Choroid plexus epithelial cell (primary cell): ENCODE data around the gene NOX3.

Experiments
- DNase-seq: peaks from one replicate; pipeline ENCODE4 v3.0.0-alpha.2; 2010; ENCODE audit warnings: low read depth
- H3K4me3 ChIP-seq: 2 replicates; pipeline ENCODE4 v1.5.1; 2011; ENCODE audit warnings: low read depth, mild to moderate bottlenecking, control low read depth, low read length, moderate library complexity
- TF ChIP-seq, protein P1 (sequence below): conservative IDR thresholded peaks from 2 replicates; pipeline ENCODE4 v1.5.1; 2011; ENCODE audit warnings: low read depth, mild to moderate bottlenecking, control low read depth, inconsistent platforms, low read length, moderate library complexity

The NOX3 gene, protein sequence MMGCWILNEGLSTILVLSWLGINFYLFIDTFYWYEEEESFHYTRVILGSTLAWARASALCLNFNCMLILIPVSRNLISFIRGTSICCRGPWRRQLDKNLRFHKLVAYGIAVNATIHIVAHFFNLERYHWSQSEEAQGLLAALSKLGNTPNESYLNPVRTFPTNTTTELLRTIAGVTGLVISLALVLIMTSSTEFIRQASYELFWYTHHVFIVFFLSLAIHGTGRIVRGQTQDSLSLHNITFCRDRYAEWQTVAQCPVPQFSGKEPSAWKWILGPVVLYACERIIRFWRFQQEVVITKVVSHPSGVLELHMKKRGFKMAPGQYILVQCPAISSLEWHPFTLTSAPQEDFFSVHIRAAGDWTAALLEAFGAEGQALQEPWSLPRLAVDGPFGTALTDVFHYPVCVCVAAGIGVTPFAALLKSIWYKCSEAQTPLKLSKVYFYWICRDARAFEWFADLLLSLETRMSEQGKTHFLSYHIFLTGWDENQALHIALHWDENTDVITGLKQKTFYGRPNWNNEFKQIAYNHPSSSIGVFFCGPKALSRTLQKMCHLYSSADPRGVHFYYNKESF

DNA sequence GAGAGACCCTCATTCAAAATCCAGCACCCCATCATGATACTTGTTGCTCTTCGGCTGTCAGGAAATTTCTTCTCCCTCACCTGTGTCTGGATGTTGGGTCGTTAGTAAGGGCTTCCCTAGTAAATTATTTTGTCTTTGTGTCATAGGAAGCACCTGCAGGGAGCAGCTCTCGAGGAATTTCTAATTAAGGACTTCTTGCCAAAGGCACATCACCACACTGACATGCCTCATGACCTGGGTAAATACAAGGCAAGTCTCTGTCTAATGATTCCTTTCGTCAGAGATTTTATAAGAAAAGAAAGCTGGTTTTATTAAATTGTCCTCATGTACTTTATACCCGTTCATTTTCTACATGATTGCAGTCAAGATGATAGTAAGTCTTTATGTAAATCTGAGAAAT lies at the start of gene NOX3:
Gene NOX3, minus strand, starts transcription at position 74 of the 400 bp plus-strand sequence. Its CDS starts 39 bp downstream, at position 35.
- TF ChIP-seq, protein P1, sequence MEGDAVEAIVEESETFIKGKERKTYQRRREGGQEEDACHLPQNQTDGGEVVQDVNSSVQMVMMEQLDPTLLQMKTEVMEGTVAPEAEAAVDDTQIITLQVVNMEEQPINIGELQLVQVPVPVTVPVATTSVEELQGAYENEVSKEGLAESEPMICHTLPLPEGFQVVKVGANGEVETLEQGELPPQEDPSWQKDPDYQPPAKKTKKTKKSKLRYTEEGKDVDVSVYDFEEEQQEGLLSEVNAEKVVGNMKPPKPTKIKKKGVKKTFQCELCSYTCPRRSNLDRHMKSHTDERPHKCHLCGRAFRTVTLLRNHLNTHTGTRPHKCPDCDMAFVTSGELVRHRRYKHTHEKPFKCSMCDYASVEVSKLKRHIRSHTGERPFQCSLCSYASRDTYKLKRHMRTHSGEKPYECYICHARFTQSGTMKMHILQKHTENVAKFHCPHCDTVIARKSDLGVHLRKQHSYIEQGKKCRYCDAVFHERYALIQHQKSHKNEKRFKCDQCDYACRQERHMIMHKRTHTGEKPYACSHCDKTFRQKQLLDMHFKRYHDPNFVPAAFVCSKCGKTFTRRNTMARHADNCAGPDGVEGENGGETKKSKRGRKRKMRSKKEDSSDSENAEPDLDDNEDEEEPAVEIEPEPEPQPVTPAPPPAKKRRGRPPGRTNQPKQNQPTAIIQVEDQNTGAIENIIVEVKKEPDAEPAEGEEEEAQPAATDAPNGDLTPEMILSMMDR, result no peak
- H3K4me3 ChIP-seq, result no peak within 1 kb of the TSS
- DNase-seq, result no peak

DNA sequence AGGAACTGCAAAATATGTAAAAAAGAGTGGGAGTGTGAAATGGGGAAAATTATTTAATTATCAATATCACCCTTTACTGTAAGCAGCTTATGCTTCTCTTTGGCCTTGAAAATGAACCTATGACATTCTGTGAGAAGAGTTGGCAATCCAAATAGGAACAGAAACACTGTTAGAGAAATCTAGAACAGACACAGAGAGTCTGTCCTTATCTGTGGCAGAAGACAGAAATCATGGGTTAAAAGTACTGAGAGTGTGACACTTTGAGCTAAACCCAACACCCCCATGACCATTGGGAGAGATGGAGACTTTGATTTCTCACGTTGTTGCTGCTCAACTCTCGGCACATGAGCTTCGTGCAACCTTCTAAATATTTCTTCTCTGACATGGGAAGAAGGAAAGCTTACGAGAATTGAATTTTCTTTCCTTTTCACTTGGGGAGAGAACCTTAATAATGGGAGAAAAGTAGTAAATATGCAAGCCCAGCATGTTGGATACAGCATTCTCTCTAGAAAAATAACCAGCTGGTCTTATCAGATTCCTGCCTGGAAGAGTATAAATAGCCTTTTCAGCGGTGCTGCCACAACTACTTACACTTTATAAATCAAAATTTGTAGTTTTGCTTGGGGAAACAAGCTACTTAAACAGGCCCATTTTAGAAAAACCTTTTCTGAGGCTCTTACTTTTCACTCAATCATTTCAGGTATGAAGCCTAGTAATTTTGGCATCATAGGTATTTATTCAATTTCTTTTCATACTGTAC lies 49.4 kb upstream of the NOX3 start:
- peak; percentile 33 for DNase-seq
- H3K4me3 ChIP-seq, result no peak overlapping the region
- TF ChIP-seq, protein P1, result no peak

DNA sequence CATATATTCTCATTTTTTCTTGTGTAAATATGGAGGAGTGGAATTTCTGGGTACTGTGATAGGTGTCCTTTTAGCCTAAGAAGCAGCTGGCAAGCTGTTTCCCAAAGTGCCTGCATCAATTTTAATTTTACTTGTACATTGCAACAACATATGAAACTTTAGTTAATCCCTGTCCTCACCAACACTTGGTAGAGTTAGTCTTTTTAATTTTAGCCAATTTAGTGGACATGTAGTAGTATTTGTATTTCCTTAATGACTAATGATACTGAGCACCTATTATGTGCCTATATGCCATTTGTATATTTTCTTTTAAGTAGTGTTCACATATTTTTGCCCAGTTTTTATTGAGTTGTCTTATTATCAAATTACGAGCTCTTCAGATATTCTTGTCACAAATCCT lies 46.8 kb upstream of the NOX3 start:
- no peak for DNase-seq
- TF ChIP-seq, protein P1, result no peak

DNA sequence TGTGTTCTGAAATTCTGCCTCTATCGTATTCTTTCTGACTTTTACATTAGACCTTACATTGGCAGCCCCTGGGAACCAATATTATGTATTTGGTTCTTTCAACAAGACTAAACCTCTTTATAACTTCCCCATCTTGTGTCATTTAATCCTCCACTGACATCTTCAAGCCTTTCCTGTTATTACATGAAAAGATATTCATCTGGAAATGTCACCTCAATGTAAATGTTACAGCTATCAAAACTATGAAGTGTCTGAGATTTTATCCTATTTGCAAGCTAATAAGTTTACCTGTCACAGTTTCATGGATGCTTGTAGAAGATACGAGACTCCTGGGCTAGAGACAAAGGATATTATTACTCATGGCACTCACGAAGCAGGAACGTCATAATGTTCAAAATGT lies 43.9 kb upstream of the NOX3 start:
- no peak overlapping the region for H3K4me3 ChIP-seq
- TF ChIP-seq, protein P1, result no peak
- no peak for DNase-seq

More for the DNA sequence above, 46.8 kb upstream of the NOX3 start:
- no peak overlapping the region for H3K4me3 ChIP-seq

DNA sequence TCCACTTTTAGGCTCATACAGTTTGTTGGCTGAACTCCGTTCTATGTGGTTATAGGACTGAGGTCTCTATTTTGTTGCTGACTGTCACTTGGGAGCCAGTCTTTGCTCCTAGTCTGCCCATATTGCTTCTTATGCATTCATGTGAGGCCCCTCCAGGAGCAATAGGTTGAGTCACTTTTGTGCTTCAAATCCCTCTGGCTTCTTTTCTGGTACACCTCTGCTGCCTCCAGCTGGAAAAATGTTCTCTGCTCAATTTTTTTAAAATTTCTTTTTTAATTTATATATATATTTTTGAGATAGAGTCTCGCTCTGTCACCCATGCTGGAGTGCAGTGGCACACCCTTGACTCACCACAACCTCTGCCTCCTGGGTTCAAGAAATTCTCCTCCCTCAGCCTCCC lies 42.7 kb upstream of the NOX3 start:
- DNase-seq, result peak; percentile 39
- TF ChIP-seq, protein P1, result peak; percentile 32
- H3K4me3 ChIP-seq, result no peak overlapping the region

DNA sequence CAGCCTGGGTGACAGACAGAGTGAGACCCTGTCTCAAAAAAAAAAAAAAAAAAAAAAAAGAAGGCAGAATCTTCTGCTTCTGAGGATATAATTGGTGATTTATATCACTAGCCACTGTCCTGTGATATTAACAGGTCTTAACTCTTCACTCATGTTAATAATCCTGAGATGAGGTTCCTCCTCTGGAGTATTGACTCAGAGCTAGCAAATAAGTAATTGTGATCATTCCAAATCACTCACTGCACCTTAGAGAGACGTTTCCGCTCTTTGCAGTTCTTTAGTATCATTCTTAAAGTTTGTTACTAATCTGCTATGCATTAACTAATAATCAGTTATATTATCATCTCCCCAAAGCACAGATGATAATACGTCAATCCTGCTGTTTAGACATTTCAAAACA lies 41.6 kb upstream of the NOX3 start:
- no peak overlapping the region for H3K4me3 ChIP-seq
- DNase-seq, result no peak
- TF ChIP-seq, protein P1, result no peak
